GOT3 (cell line): Measurements from ENCODE around the gene SAMD1.

ENCODE experiments used
- DNase-seq: peaks from one replicate; lab custom pipeline; 2025; ENCODE audit warnings: mixed read lengths; lab: John Stamatoyannopoulos, UW

SAMD1 gene

GRCh38 chr19:14090509-14091080, at the start of gene SAMD1:
TSS of gene SAMD1 (minus strand) at chr19:14090751.
- DNase-seq = peak; percentile 67

GRCh38 chr19:14139944-14140343, 49.4 kb upstream of the SAMD1 start:
- no peak for DNase-seq

GRCh38 chr19:14138576-14139265, 48.2 kb upstream of the SAMD1 start:
- DNase-seq = no peak

- DNase-seq = peak; percentile 98
These were observed 46.1 kb upstream of the SAMD1 start, which contains the start of gene ASF1B for GRCh38 chr19:14136509-14137281. TSS of gene ASF1B (minus strand) at chr19:14136589. CDS start at chr19:14136456, 133 bp downstream.

GRCh38 chr19:14135985-14136508, 45.5 kb upstream of the SAMD1 start:
- no peak for DNase-seq

GRCh38 chr19:14135355-14135754, 44.8 kb upstream of the SAMD1 start:
- DNase-seq = no peak

GRCh38 chr19:14127929-14128509, 37.5 kb upstream of the SAMD1 start:
- no peak for DNase-seq

GRCh38 chr19:14127176-14127575, 36.6 kb upstream of the SAMD1 start:
- no peak for DNase-seq

GRCh38 chr19:14122924-14123323, 32.4 kb upstream of the SAMD1 start:
- DNase-seq = no peak

- no peak for DNase-seq
These were observed 29.9 kb upstream of the SAMD1 start for GRCh38 chr19:14120497-14120780.

- no peak for DNase-seq
These were observed 29.3 kb upstream of the SAMD1 start for GRCh38 chr19:14119644-14120496.

GRCh38 chr19:14119146-14119545, 28.6 kb upstream of the SAMD1 start:
- DNase-seq = no peak

GRCh38 chr19:14118165-14119051, 27.9 kb upstream of the SAMD1 start:
- peak; percentile 43 for DNase-seq

GRCh38 chr19:14117668-14118164, 27.2 kb upstream of the SAMD1 start, which contains the start of gene PRKACA:
TSS of gene PRKACA (minus strand) at chr19:14117762. CDS start at chr19:14117547, 215 bp downstream.
- peak; percentile 98 for DNase-seq

GRCh38 chr19:14116918-14117578, 26.5 kb upstream of the SAMD1 start:
- DNase-seq = no peak

GRCh38 chr19:14116525-14116917, 26.0 kb upstream of the SAMD1 start:
- no peak for DNase-seq

- DNase-seq = no peak
These were observed 25.2 kb upstream of the SAMD1 start for GRCh38 chr19:14115756-14116155.

- DNase-seq = no peak
These were observed 24.3 kb upstream of the SAMD1 start for GRCh38 chr19:14114854-14115253.

- DNase-seq = no peak
These were observed 23.9 kb upstream of the SAMD1 start for GRCh38 chr19:14114439-14114838.
